Measurements from ENCODE around the gene SYVN1.

DNA sequence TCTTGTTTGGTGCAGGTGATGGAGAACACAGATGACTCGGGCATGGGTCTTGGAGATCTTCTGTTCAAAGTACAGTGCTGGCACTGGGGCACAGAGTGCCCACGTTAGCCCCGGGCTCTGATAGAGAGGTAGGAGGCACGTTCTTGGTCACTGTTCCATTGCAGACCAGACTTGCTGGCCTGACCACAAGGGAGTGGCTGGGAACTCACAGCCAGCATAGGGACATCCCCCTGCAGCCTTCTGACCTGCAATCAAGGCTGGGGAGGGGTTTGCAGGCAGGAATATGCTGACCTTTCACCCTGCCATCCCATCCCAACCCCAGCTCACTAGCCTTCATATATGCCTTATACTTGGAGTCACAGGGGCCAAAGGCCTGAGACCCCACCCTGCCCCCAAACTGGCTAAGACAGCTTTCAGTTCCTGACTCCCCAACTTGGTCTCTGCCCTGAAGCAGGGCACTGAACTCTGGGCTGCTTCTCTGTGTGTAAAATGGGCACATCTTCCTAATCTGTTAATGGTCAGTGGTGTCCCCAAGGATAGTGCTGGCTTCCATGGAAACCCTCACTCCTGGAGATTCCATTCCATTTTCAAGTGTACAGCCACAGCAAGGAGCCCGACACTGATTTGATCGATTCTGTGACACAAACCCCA, 7.6 kb downstream of the SYVN1 start:
- TF ChIP-seq ZSCAN16 (tag by site-specific recombination; IDR thresholded peaks at IDR 0.05), result no peak
- no peak for TF ChIP-seq ZNF132 (tag by site-specific recombination; IDR thresholded peaks at IDR 0.05; ENCODE audit: borderline replicate concordance)
- no peak for TF ChIP-seq ZNF391 (tag by site-specific recombination; IDR thresholded peaks at IDR 0.05; ENCODE audit: borderline replicate concordance, low read depth)
- TF ChIP-seq ZNF274 (IDR thresholded peaks at IDR 0.05; ENCODE audit: low read length), result no peak
- no peak for TF ChIP-seq ZNF274 (tag by site-specific recombination; IDR thresholded peaks at IDR 0.05; ENCODE audit: borderline replicate concordance)
- TF ChIP-seq, protein P1, sequence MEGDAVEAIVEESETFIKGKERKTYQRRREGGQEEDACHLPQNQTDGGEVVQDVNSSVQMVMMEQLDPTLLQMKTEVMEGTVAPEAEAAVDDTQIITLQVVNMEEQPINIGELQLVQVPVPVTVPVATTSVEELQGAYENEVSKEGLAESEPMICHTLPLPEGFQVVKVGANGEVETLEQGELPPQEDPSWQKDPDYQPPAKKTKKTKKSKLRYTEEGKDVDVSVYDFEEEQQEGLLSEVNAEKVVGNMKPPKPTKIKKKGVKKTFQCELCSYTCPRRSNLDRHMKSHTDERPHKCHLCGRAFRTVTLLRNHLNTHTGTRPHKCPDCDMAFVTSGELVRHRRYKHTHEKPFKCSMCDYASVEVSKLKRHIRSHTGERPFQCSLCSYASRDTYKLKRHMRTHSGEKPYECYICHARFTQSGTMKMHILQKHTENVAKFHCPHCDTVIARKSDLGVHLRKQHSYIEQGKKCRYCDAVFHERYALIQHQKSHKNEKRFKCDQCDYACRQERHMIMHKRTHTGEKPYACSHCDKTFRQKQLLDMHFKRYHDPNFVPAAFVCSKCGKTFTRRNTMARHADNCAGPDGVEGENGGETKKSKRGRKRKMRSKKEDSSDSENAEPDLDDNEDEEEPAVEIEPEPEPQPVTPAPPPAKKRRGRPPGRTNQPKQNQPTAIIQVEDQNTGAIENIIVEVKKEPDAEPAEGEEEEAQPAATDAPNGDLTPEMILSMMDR (tag by site-specific recombination; IDR thresholded peaks at IDR 0.05), result no peak
- no peak for TF ChIP-seq ZNF202 (tag by site-specific recombination; IDR thresholded peaks at IDR 0.05; ENCODE audit: borderline replicate concordance)

All from HEK293 (cell line).